Ovary (tissue), 3 donors: ENCODE results near the gene FGF23.

Experiments used
- CTCF ChIP-seq, 3 donors: fragments of 450-650 bp in 2 of 3; fragments of 200-600 bp in 1 of 3; IDR thresholded peaks; one replicate each; pipeline versions ENCODE4 v1.5.1 to v1.8.0; 2016 to 2022; ENCODE audit warnings: antibody characterized with exemption in 3 of 3, mild to moderate bottlenecking in 1 of 3
- POLR2A ChIP-seq: fragments of 450-650 bp; IDR thresholded peaks from one replicate; pipeline ENCODE4 v1.6.1; 2017; ENCODE audit warnings: antibody characterized with exemption, mild to moderate bottlenecking, moderate library complexity
- donor health status: DM: no; HTN: no; CAD: no.

DNA sequence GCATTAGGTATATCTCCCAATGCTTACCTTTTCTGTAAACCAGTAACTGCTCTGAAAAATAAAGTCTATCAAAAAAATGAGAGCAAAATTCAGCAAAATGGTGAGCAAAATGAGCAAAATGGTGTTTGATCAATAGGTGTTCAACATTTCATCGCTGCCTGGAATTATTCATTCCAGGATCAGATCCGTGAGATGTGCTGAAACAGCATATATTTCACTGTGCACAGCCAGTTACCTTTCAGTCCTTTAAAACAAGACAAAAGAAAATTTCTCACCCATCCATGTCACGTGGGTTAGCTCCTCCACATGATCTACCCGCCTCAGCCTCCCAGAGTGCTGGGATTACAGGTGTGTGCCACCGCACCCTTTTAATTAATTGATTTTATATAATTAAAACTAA is 8.1 kb upstream of the FGF23 start:
- TF ChIP-seq POLR2A, result no peak
- TF ChIP-seq CTCF (IDR thresholded peaks at IDR 0.05), result no peak
